ENCODE data around the gene RNF212B. TPM values are rescaled to one million over a fixed set of nuclear protein-coding genes. Genes with fewer than 3 reads are reported as not detected.

Gene RNF212B
- total RNA-seq, 2 donors from 2014 or later, result 21.1 TPM; not detected in 1

DNA sequence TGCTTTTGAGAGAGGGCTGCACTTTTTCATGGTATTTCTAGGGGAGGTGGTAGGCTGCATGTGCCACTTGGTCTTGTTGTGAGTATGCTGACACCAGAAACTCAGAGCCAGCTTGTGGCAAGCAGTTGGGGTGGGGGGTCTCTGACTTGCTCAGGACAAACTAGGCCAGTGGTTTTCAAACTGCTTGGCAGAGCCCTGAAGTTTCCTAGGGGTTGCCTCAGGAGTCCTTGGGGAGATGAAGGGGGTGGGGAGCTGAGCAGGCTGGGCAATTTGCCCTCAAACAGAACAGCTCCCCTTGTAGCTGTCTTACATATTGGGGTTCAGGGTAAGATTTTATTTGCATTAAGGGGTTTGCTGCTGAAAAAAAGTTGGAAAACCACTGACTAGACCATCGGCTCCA, 72.8 kb downstream of the RNF212B start:
- no peak overlapping the region for H3K4me3 ChIP-seq
- H3K27me3 ChIP-seq (replicated peaks; ENCODE audit: insufficient read depth), result no peaks in the 10 kb centered on the region
- 100% methylated on average over 1 of the region's 1 CpG for WGBS
- peaks cover 12% of the 10 kb centered on the region for H3K4me1 ChIP-seq (replicated peaks)
- H3K9me3 ChIP-seq, result no peaks in the 10 kb centered on the region
- TF ChIP-seq, protein P1, sequence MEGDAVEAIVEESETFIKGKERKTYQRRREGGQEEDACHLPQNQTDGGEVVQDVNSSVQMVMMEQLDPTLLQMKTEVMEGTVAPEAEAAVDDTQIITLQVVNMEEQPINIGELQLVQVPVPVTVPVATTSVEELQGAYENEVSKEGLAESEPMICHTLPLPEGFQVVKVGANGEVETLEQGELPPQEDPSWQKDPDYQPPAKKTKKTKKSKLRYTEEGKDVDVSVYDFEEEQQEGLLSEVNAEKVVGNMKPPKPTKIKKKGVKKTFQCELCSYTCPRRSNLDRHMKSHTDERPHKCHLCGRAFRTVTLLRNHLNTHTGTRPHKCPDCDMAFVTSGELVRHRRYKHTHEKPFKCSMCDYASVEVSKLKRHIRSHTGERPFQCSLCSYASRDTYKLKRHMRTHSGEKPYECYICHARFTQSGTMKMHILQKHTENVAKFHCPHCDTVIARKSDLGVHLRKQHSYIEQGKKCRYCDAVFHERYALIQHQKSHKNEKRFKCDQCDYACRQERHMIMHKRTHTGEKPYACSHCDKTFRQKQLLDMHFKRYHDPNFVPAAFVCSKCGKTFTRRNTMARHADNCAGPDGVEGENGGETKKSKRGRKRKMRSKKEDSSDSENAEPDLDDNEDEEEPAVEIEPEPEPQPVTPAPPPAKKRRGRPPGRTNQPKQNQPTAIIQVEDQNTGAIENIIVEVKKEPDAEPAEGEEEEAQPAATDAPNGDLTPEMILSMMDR (IDR thresholded peaks at IDR 0.05), result no peak
- no peak for TF ChIP-seq POLR2AphosphoS5 (IDR thresholded peaks at IDR 0.05)
- no peak for TF ChIP-seq POLR2A (IDR thresholded peaks at IDR 0.05)
- intact Hi-C loops (cut with DNase I), result no loop called here
- no peak for DNase-seq (ENCODE audit: low spot score)
- H3K36me3 ChIP-seq, result no peaks in the 10 kb centered on the region
- no peak overlapping the region for H3K27ac ChIP-seq

DNA sequence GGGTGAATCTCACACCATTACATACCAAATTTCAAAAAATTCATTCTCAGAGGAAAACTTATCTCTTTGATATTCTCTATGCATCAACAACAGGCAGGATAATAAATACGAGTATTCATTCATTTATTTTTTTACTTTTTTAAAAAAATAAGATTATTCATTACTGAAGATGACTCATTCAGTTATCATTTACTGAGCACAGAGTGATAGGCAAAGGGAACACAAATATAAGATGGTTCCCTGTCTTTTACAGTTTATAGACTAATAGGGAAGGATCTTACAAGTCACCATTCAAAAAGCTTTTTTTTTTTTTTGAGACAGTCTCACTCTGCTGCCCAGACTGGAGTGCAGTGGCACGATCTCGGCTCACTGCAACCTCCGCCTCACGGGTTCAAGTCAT, 78.6 kb downstream of the RNF212B start:
- DNase-seq (ENCODE audit: low spot score), result no peak
- Histone ChIP-seq H3K4me1 (replicated peaks) (no peaks in the 10 kb centered on the region), H3K4me3 (no peak overlapping the region), H3K9me3 (no peaks in the 10 kb centered on the region), H3K36me3 (no peaks in the 10 kb centered on the region), H3K27ac (no peak overlapping the region), H3K27me3 (replicated peaks; ENCODE audit: insufficient read depth) (no peaks in the 10 kb centered on the region)
- WGBS, result 90% methylated on average over 5 of the region's 5 CpGs
- TF ChIP-seq, protein P1 (IDR thresholded peaks at IDR 0.05), result no peak
- TF ChIP-seq POLR2A (IDR thresholded peaks at IDR 0.05) (no peak), POLR2AphosphoS5 (IDR thresholded peaks at IDR 0.05) (no peak)
- intact Hi-C loops (cut with DNase I), result no loop called here

- TF ChIP-seq POLR2A (IDR thresholded peaks at IDR 0.05) (no peak), POLR2AphosphoS5 (IDR thresholded peaks at IDR 0.05) (no peak)
- TF ChIP-seq, protein P1 (IDR thresholded peaks at IDR 0.05), result no peak
- peaks cover 0 to 6% of the 10 kb centered on the region in 2 donors for H3K36me3 ChIP-seq
- intact Hi-C loops (cut with DNase I), result loop anchor here (2.0 to 10.0 kb wide), 3 partner anchors 13 to 245 kb away; partner anchors contain the start of genes AP1G2, BCL2L2 and NGDN
- H3K4me3 ChIP-seq, result peak overlapping the region in 1 of 2 donors; percentile 28
- H3K9me3 ChIP-seq, result no peaks in the 10 kb centered on the region
- H3K27ac ChIP-seq, result peak overlapping the region; percentile 91 to 98
- WGBS, result 82% methylated on average over 17 of the region's 17 CpGs
- H3K27me3 ChIP-seq (replicated peaks; ENCODE audit: insufficient read depth), result no peaks in the 10 kb centered on the region
- no peak for DNase-seq (ENCODE audit: low spot score)
- H3K4me1 ChIP-seq (replicated peaks), result no peaks in the 10 kb centered on the region
These were observed 82.2 kb downstream of the RNF212B start for GRCh38 chr14:23319746-23320583.

DNA sequence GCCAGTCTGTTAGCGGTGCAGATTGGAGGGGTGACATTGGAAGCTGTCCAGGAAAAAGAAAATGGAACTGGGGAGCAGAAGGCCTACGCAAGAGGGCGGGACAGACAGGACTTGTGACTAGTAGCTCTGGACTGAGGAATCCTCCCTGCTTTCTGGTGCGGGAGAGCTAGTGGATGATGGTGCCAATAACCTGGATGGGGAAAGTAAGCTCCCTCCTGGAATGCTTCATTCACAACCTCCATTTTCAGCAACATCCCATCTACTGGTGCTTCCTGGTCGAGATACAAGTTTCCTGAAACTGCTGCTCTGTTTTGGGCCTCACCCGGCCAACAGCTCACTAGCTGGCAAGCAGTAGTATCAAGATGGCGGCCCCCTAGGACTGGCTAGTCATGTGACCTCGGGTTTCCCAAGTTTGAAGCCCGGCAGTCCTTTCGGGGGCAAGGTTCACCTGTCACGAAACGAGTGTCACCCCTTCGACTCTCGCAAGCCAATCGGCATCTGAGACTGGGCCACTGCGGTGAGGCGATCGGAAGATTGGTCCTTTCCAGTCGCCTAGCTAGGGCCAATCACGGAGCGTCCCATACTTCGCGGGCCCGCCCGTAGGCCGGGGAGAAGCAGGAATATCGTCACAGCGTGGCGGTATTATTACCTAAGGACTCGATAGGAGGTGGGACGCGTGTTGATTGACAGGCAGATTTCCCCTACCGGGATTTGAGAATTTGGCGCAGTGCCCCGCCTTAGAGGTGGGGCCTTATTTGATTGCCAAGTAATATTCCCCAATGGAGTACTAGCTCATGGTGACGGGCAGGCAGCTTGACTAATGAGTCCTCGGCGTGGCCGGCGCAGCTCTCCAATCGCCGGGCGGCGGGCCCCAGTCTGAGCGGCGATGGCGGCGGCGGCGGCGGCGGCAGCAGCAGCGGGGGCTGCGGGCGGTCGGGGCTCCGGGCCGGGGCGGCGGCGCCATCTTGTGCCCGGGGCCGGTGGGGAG, 83.1 kb downstream of the RNF212B start, which contains the start of gene PABPN1:
Gene PABPN1, plus strand, starts transcription at position 874 of the 988 bp plus-strand sequence. Its CDS starts 13 bp downstream, at position 887.
- peak; percentile 68 for TF ChIP-seq POLR2A (IDR thresholded peaks at IDR 0.05)
- TF ChIP-seq, protein P1 (IDR thresholded peaks at IDR 0.05), result peak in 1 of 4 experiments; percentile 5
- peak; percentile 98 for TF ChIP-seq POLR2AphosphoS5 (IDR thresholded peaks at IDR 0.05)
- DNase-seq (ENCODE audit: low spot score), result peak; percentile 100
- Histone ChIP-seq H3K9me3 (no peaks in the 10 kb centered on the region), H3K27me3 (replicated peaks; ENCODE audit: insufficient read depth) (no peaks in the 10 kb centered on the region), H3K4me1 (replicated peaks) (no peaks in the 10 kb centered on the region), H3K4me3 (peak within 1 kb of the TSS; percentile 96 to 98), H3K27ac (peak within 1 kb of the TSS; percentile 98), H3K36me3 (peaks cover 0 to 7% of the 10 kb centered on the region in 2 donors)
- intact Hi-C loops (cut with DNase I), result loop anchor here (2.0 to 10.0 kb wide), 3 partner anchors 14 to 244 kb away; partner anchors contain the start of genes AP1G2, BCL2L2 and NGDN
- 4% methylated on average over 44 of the region's 63 CpGs for WGBS

All from prostate gland (tissue), 2 donors.